Aorta (tissue), 5 donors: Measurements from ENCODE around the gene SLC2A4RG. TPM values are rescaled to one million over a fixed set of nuclear protein-coding genes. Genes with fewer than 3 reads are reported as not detected.
A peak's percentile ranks its signal among the peaks of the same experiment; 100 is the strongest.

Experiments used
- ATAC-seq: fragments of 200-7000 bp; cut with Tn5 transposase; one replicate; pipeline ENCODE4 v1.9.1; 2022; ENCODE audit warnings: moderate library complexity; ENCODE audit not compliant: low FRiP score
- DNase-seq, 2 donors: peaks; one replicate each; pipeline ENCODE4 v3.0.0-alpha.2; 2020
- H3K27ac ChIP-seq, 2 donors: one replicate each; pipeline ENCODE4 v1.5.1; 2013; ENCODE audit warnings: low read length in 2 of 2, mild to moderate bottlenecking in 2 of 2, moderate library complexity in 2 of 2, control low read depth in 1 of 2, inconsistent platforms in 1 of 2, low read depth in 1 of 2
- H3K27me3 ChIP-seq, 2 donors: one replicate each; pipeline ENCODE4 v1.6.1; 2013; ENCODE audit warnings: control low read depth in 1 of 2, low read length in 1 of 2, mild to moderate bottlenecking in 1 of 2, moderate library complexity in 1 of 2; ENCODE audit not compliant: insufficient read depth in 2 of 2, control insufficient read depth in 1 of 2
- H3K36me3 ChIP-seq, 2 donors: one replicate each; pipeline ENCODE4 v1.6.1; 2013; ENCODE audit warnings: control low read depth in 1 of 2, low read length in 1 of 2, mild to moderate bottlenecking in 1 of 2; ENCODE audit not compliant: insufficient read depth in 2 of 2, control insufficient read depth in 1 of 2
- H3K4me1 ChIP-seq, 2 donors: one replicate each; pipeline ENCODE4 v1.6.1; 2013; ENCODE audit warnings: low read length in 2 of 2, control low read depth in 1 of 2, mild to moderate bottlenecking in 1 of 2, moderate library complexity in 1 of 2; ENCODE audit not compliant: insufficient read depth in 2 of 2, control insufficient read depth in 1 of 2
- H3K4me3 ChIP-seq, 2 donors: one replicate each; pipeline ENCODE4 v1.5.1; 2013; ENCODE audit warnings: low read length in 2 of 2, control low read depth in 1 of 2, mild to moderate bottlenecking in 1 of 2
- H3K9me3 ChIP-seq: one replicate; pipeline ENCODE4 v1.6.1; 2013; ENCODE audit warnings: mild to moderate bottlenecking, low read length; ENCODE audit not compliant: control insufficient read depth
- WGBS, 2 donors: extraction: QIAGEN DNeasy Blood & Tissue Kit; methylation state at CpG; one replicate each; pipeline ENCODE4 v1.1.7; 2013; 5-methylcytosine and 5-hydroxymethylcytosine counted together
- intact Hi-C, 2 donors: fragments of 100-400 bp; cut with DNase I; formaldehyde crosslinking; loops; one replicate each; pipeline versions ENCODE4 v1.14.2 to v1.15.0; 2022
- polyA plus RNA-seq, 2 donors: library from polyadenylated mRNA; stranded (reverse); fragments of 200-250 nt; gene quantifications; one replicate each; pipeline ENCODE4 v1.2.3, GENCODE V29; 2013
- total RNA-seq, 2 donors: library from RNA; stranded (reverse); fragmentation: NEBNext Ultra II Directional; extraction: Animal tissue kit (Norgen Biotek cat#: 25700); gene quantifications; one replicate each; pipeline ENCODE4 v1.2.1, GENCODE V29; 2021
- donor health status: healthy with polysubstance abuse.
- donor health status: Bipolar disorder and iron deficiency.
- donor health status: DM: no; HTN: no; CAD: no.
- donor health status: DM: no; HTN: no; CAD: no.
- donor health status: DM: yes; HTN: yes; CAD: no.

The SLC2A4RG gene
- total and polyA plus RNA-seq, 4 donors: 24.7 to 86.7 (median 61.2) TPM

- ATAC-seq (no peak), DNase-seq (peak; percentile 44 to 75)
- Histone ChIP-seq H3K4me1 (no peaks in the 10 kb centered on the region), H3K4me3 (no peak overlapping the region), H3K9me3 (no peaks in the 10 kb centered on the region), H3K27ac (no peak overlapping the region), H3K27me3 (no peaks in the 10 kb centered on the region), H3K36me3 (no peaks in the 10 kb centered on the region)
- WGBS, 2 donors: 85 to 88% methylated on average over 14 to 15 of the region's 15 CpGs
- intact Hi-C loops: no loop called here
Measured at GRCh38 chr20:63703471-63703975, 36.1 kb upstream of the SLC2A4RG start.

GRCh38 chr20:63703976-63704748 lies 35.4 kb upstream of the SLC2A4RG start:
- H3K27me3 ChIP-seq: no peaks in the 10 kb centered on the region
- no peak overlapping the region for H3K4me3 ChIP-seq
- no peaks in the 10 kb centered on the region for H3K9me3 ChIP-seq
- DNase-seq: peak; percentile 36 to 65
- H3K27ac ChIP-seq: no peak overlapping the region
- WGBS, 2 donors: 85 to 89% methylated on average over 11 of the region's 11 CpGs
- ATAC-seq: no peak
- intact Hi-C loops: no loop called here
- no peaks in the 10 kb centered on the region for H3K36me3 ChIP-seq
- H3K4me1 ChIP-seq: no peaks in the 10 kb centered on the region

- ATAC-seq (no peak), DNase-seq (peak in 1 of 2 donors; percentile 73)
- Histone ChIP-seq H3K4me3 (no peak overlapping the region), H3K36me3 (no peaks in the 10 kb centered on the region), H3K27ac (no peak overlapping the region), H3K4me1 (no peaks in the 10 kb centered on the region), H3K27me3 (no peaks in the 10 kb centered on the region), H3K9me3 (no peaks in the 10 kb centered on the region)
- intact Hi-C loops: no loop called here
- WGBS, 2 donors: 86 to 94% methylated on average over 6 of the region's 6 CpGs
Measured at GRCh38 chr20:63704749-63705117, 34.8 kb upstream of the SLC2A4RG start.

- no peak overlapping the region for H3K4me3 ChIP-seq
- H3K4me1 ChIP-seq: no peaks in the 10 kb centered on the region
- ATAC-seq (no peak), DNase-seq (peak in 1 of 2 donors; percentile 51)
- no peaks in the 10 kb centered on the region for H3K9me3 ChIP-seq
- intact Hi-C loops: no loop called here
- H3K36me3 ChIP-seq: no peaks in the 10 kb centered on the region
- WGBS, 2 donors: 87 to 91% methylated on average over 8 of the region's 8 CpGs
- H3K27me3 ChIP-seq: no peaks in the 10 kb centered on the region
- H3K27ac ChIP-seq: no peak overlapping the region
Measured at GRCh38 chr20:63705232-63706026, 34.1 kb upstream of the SLC2A4RG start.

- DNase-seq (peak in 1 of 2 donors; percentile 68), ATAC-seq (no peak)
- Histone ChIP-seq H3K27me3 (no peaks in the 10 kb centered on the region), H3K4me3 (no peak overlapping the region), H3K9me3 (no peaks in the 10 kb centered on the region), H3K36me3 (no peaks in the 10 kb centered on the region), H3K27ac (no peak overlapping the region), H3K4me1 (no peaks in the 10 kb centered on the region)
- intact Hi-C loops: no loop called here
- WGBS, 2 donors: 80 to 87% methylated on average over 12 of the region's 12 CpGs
Measured at GRCh38 chr20:63706027-63706695, 33.4 kb upstream of the SLC2A4RG start.

GRCh38 chr20:63706852-63707557 lies 32.6 kb upstream of the SLC2A4RG start:
- Histone ChIP-seq H3K9me3 (no peaks in the 10 kb centered on the region), H3K36me3 (peaks cover 0 to 1% of the 10 kb centered on the region in 2 donors), H3K4me3 (peak overlapping the region; percentile 93 to 96), H3K27ac (peak overlapping the region; percentile 6 to 84), H3K4me1 (no peaks in the 10 kb centered on the region), H3K27me3 (no peaks in the 10 kb centered on the region)
- ATAC-seq (peak; percentile 32), DNase-seq (peak; percentile 64 to 85)
- intact Hi-C loops: loop anchor here in 1 of 2 donors (1.0 kb wide), 1 partner anchor 49 kb away; the partner anchor contains the start of gene RTEL1
- WGBS, 2 donors: 4 to 5% methylated on average over 51 to 56 of the region's 56 CpGs

- Histone ChIP-seq H3K4me3 (peak within 1 kb of the TSS; percentile 93 to 96), H3K27me3 (no peaks in the 10 kb centered on the region), H3K36me3 (peaks cover 0 to 1% of the 10 kb centered on the region in 2 donors), H3K4me1 (no peaks in the 10 kb centered on the region), H3K9me3 (no peaks in the 10 kb centered on the region), H3K27ac (peak within 1 kb of the TSS; percentile 6 to 84)
- ATAC-seq (peak; percentile 95), DNase-seq (peak; percentile 94 to 97)
- WGBS, 2 donors: 0% methylated on average over 44 to 98 of the region's 98 CpGs
- intact Hi-C loops: loop anchor here in 1 of 2 donors (1.0 kb wide), 1 partner anchor 49 kb away; the partner anchor contains the start of gene RTEL1
Measured at GRCh38 chr20:63707558-63708300, 31.8 kb upstream of the SLC2A4RG start, which contains the start of the genes ARFRP1 and ZGPAT. Gene ARFRP1 (minus strand): TSS chr20:63707976. CDS start chr20:63707091, 885 bp downstream. Gene ZGPAT (plus strand): TSS chr20:63708039. CDS start chr20:63708581, 542 bp downstream.
